ENCODE results near the gene TMEM254.

DNA sequence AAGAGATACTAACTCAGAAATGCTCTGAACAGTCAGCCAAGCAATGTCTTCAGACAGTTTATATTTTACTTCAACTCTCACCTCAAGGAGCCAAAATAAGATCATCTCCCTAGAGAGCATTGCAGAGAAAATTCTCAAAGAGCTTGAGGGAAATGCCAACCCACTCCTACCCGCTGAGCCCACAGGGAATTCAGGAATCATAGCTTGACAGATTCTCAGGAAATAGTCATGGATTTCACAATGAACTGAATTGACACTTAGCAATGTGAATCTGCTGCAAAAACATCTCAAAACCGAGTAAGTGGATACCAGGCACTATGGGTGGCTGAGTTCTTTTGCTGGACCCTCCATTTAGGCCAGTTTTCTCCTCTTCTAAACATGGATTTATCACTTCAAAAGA lies 44.3 kb downstream of the TMEM254 start:
- TF ChIP-seq POLR2AphosphoS5 (IDR thresholded peaks at IDR 0.05) (no peak), POLR2A (IDR thresholded peaks at IDR 0.05) (no peak)
- TF ChIP-seq, protein P1, sequence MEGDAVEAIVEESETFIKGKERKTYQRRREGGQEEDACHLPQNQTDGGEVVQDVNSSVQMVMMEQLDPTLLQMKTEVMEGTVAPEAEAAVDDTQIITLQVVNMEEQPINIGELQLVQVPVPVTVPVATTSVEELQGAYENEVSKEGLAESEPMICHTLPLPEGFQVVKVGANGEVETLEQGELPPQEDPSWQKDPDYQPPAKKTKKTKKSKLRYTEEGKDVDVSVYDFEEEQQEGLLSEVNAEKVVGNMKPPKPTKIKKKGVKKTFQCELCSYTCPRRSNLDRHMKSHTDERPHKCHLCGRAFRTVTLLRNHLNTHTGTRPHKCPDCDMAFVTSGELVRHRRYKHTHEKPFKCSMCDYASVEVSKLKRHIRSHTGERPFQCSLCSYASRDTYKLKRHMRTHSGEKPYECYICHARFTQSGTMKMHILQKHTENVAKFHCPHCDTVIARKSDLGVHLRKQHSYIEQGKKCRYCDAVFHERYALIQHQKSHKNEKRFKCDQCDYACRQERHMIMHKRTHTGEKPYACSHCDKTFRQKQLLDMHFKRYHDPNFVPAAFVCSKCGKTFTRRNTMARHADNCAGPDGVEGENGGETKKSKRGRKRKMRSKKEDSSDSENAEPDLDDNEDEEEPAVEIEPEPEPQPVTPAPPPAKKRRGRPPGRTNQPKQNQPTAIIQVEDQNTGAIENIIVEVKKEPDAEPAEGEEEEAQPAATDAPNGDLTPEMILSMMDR (IDR thresholded peaks at IDR 0.05 in 8 of 11, conservative IDR thresholded peaks at IDR 0.05 in 3 of 11): no peak
